MCF 10A (cell line): ENCODE data around the gene LCE6A. TPM values are rescaled to one million over a fixed set of nuclear protein-coding genes. Genes with fewer than 3 reads are reported as not detected.

Experiments used
- BruUV-seq: library from RNA; stranded (reverse); fragments of 400-500 nt; replicated peaks from 2 replicates; lab custom pipeline; 2021; lab: Mats Ljungman, UMichigan
- CTCF ChIA-PET: fragments of 300-600 bp; sonication (Branson Sonifier 250); formaldehyde crosslinking; extraction: SDS; loops from one replicate; lab custom pipeline; 2021; ENCODE audit warnings: antibody characterized with exemption, inconsistent platforms; lab: Yijun Ruan, JAX
- POLR2A ChIA-PET: fragments of 300-600, 350-650 bp; sonication (Branson Sonifier 250); formaldehyde crosslinking; extraction: SDS; loops from one replicate; lab custom pipeline; 2020; ENCODE audit warnings: antibody characterized with exemption, inconsistent platforms; lab: Yijun Ruan, JAX
- DNase-seq: peaks from one replicate; pipeline ENCODE4 v3.0.0-alpha.2; 2018; ENCODE audit not compliant: unreplicated experiment
- H3K27ac Mint-ChIP-seq: one replicate; pipeline ENCODE4 v1.8.0; 2022; ENCODE audit warnings: mild to moderate bottlenecking, low read depth, mixed read lengths; ENCODE audit not compliant: unreplicated experiment
- H3K27me3 Mint-ChIP-seq: one replicate; pipeline ENCODE4 v1.8.0; 2022; ENCODE audit warnings: mixed read lengths; ENCODE audit not compliant: insufficient read depth, unreplicated experiment
- H3K36me3 Mint-ChIP-seq: one replicate; pipeline ENCODE4 v1.8.0; 2022; ENCODE audit warnings: mild to moderate bottlenecking, moderate library complexity, mixed read lengths; ENCODE audit not compliant: insufficient read depth, unreplicated experiment
- H3K4me1 Mint-ChIP-seq: one replicate; pipeline ENCODE4 v1.8.0; 2022; ENCODE audit warnings: mixed read lengths; ENCODE audit not compliant: insufficient read depth, unreplicated experiment
- H3K4me3 Mint-ChIP-seq: one replicate; pipeline ENCODE4 v1.8.0; 2022; ENCODE audit warnings: mild to moderate bottlenecking, moderate library complexity, mixed read lengths; ENCODE audit not compliant: unreplicated experiment
- H3K9me3 Mint-ChIP-seq: one replicate; pipeline ENCODE4 v1.8.0; 2022; ENCODE audit warnings: mixed read lengths; ENCODE audit not compliant: unreplicated experiment
- intact Hi-C: fragments of 100-400 bp; cut with micrococcal nuclease; formaldehyde crosslinking; loops from 2 replicates; pipeline ENCODE4 v1.14.1; 2022
- total RNA-seq: library from RNA; stranded (reverse); gene quantifications from 2 replicates; pipeline ENCODE4 v1.2.3, GENCODE V29; 2022
- TF ChIP-seq, protein P1 (sequence below): fragments of 200-600 bp; IDR thresholded peaks from one replicate; pipeline ENCODE4 v1.8.0; 2022; ENCODE audit warnings: antibody characterized with exemption, mild to moderate bottlenecking; ENCODE audit not compliant: unreplicated experiment

Gene LCE6A
- total RNA-seq, 1 experiment from 2014 or later = not detected

DNA sequence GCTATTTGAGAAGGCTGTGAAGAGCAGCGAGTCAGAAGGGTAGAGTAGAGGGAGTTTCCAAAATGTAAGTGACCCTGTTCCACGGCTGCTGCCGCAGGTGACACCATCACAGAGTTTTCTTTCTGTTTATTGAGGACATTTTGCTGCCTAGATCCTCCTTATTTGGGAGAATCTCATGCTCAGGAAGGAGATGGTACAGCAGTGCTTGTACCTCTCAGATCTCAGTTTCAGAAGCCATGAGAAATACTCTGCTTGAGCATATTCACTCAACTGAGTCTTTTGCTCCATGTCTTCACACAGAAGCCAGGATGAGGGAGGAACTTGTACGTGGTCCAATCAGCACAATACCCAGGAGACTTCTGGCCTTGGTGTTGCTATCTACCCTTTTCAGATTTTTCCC lies 18.7 kb downstream of the LCE6A start:
- Mint-ChIP-seq H3K27ac (no peak overlapping the region), H3K27me3 (no peaks in the 10 kb centered on the region), H3K36me3 (no peaks in the 10 kb centered on the region), H3K4me3 (no peak overlapping the region), H3K4me1 (no peaks in the 10 kb centered on the region), H3K9me3 (no peaks in the 10 kb centered on the region)
- BruUV-seq = no TSS peak
- TF ChIP-seq, protein P1, sequence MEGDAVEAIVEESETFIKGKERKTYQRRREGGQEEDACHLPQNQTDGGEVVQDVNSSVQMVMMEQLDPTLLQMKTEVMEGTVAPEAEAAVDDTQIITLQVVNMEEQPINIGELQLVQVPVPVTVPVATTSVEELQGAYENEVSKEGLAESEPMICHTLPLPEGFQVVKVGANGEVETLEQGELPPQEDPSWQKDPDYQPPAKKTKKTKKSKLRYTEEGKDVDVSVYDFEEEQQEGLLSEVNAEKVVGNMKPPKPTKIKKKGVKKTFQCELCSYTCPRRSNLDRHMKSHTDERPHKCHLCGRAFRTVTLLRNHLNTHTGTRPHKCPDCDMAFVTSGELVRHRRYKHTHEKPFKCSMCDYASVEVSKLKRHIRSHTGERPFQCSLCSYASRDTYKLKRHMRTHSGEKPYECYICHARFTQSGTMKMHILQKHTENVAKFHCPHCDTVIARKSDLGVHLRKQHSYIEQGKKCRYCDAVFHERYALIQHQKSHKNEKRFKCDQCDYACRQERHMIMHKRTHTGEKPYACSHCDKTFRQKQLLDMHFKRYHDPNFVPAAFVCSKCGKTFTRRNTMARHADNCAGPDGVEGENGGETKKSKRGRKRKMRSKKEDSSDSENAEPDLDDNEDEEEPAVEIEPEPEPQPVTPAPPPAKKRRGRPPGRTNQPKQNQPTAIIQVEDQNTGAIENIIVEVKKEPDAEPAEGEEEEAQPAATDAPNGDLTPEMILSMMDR = no peak
- ChIA-PET CTCF (interaction anchor here (1.0 to 12.2 kb wide), 5 partner anchors 10 to 366 kb away, joined by 3 to 100 read pairs (median 4); no protein-coding TSS in a partner anchor), POLR2A (no interaction called here)
- intact Hi-C loops = no loop called here
- no peak for DNase-seq

DNA sequence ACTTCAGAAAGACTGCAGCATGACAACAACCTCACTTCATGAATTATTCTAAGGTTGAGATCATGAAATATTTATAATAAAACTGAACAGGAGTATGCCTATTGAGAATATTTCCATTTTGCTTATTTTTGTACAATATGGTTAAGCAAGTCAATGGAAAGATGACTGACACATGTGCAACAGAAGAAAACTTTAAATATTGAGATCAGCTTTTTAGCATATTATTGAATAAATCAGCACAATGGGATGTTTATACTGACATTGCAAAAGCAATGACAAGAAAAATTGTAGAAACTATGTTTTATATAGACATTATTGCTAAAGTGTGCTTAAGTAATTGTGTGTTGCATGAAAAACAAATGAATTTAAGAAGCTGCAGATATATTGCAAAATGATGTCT lies 21.8 kb downstream of the LCE6A start:
- ChIA-PET POLR2A (interaction anchor here (0.6 kb wide), 1 partner anchor 10 kb away, joined by 3 read pairs; no protein-coding TSS in a partner anchor), CTCF (interaction anchor here (0.5 to 4.3 kb wide), 9 partner anchors 14 to 331 kb away, joined by 3 to 40 read pairs (median 7); partner anchors contain the start of gene SMCP)
- no peaks in the 10 kb centered on the region for H3K27me3 Mint-ChIP-seq
- H3K4me3 Mint-ChIP-seq = no peak overlapping the region
- no TSS peak for BruUV-seq
- no peaks in the 10 kb centered on the region for H3K36me3 Mint-ChIP-seq
- H3K9me3 Mint-ChIP-seq = no peaks in the 10 kb centered on the region
- no peak for DNase-seq
- intact Hi-C loops = no loop called here
- no peaks in the 10 kb centered on the region for H3K4me1 Mint-ChIP-seq
- H3K27ac Mint-ChIP-seq = no peak overlapping the region
- TF ChIP-seq, protein P1 = no peak

DNA sequence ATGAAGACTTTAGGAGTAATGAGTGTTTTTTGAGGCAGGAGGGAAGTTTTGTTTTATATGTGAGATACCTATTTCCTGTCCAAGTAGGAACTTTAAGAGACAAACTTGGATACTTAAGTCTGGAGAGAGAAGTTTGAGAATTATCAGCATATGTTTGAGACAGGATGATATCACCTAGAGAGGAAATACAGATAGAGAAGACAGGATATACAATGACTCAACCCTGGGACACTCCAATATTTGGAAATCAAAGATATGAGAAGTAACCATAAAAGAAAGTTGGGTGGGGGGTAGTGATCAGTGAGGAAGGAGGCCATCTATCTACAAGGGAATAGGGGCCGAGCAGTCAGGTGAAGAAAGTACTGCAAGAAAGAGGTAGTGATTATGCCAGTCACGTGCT lies 23.7 kb downstream of the LCE6A start:
- Mint-ChIP-seq H3K27ac (no peak overlapping the region), H3K27me3 (no peaks in the 10 kb centered on the region), H3K36me3 (no peaks in the 10 kb centered on the region), H3K9me3 (no peaks in the 10 kb centered on the region), H3K4me1 (peaks cover 3% of the 10 kb centered on the region), H3K4me3 (no peak overlapping the region)
- ChIA-PET CTCF (interaction anchor here (0.9 to 4.3 kb wide), 4 partner anchors 60 to 326 kb away, joined by 4 to 40 read pairs (median 16); no protein-coding TSS in a partner anchor), POLR2A (no interaction called here)
- no TSS peak for BruUV-seq
- TF ChIP-seq, protein P1 = no peak
- no peak for DNase-seq
- intact Hi-C loops = no loop called here

- ChIA-PET POLR2A (interaction anchor here (0.5 to 1.6 kb wide), 12 partner anchors 15 to 323 kb away, joined by 3 to 8 read pairs (median 3); no protein-coding TSS in a partner anchor), CTCF (interaction anchor here (0.6 to 13.2 kb wide), 75 partner anchors 9 to 760 kb away, joined by 3 to 479 read pairs (median 7); partner anchors contain the start of genes IVL, LCE1B, LCE1C and LCE1E)
- BruUV-seq = no TSS peak
- peak; percentile 91 for DNase-seq
- no peak overlapping the region for H3K4me3 Mint-ChIP-seq
- intact Hi-C loops = loop anchor here (10.0 kb wide), 1 partner anchor 415 kb away; no protein-coding TSS in a partner anchor
- H3K9me3 Mint-ChIP-seq = no peaks in the 10 kb centered on the region
- TF ChIP-seq, protein P1 = peak; percentile 95
- no peak overlapping the region for H3K27ac Mint-ChIP-seq
- H3K27me3 Mint-ChIP-seq = no peaks in the 10 kb centered on the region
- H3K36me3 Mint-ChIP-seq = no peaks in the 10 kb centered on the region
- H3K4me1 Mint-ChIP-seq = peaks cover 20% of the 10 kb centered on the region
Measured at GRCh38 chr1:152869808-152870419, 27.3 kb downstream of the LCE6A start.
